Glutamatergic neuron (in vitro differentiated cells): ENCODE results near the gene CDC42BPB. TPM values are rescaled to one million over a fixed set of nuclear protein-coding genes. Genes with fewer than 3 reads are reported as not detected.

ENCODE experiments used
- DNase-seq: peaks from one replicate; pipeline ENCODE4 v3.0.0; 2022
- H3K27ac Mint-ChIP-seq: one replicate; pipeline ENCODE4 v1.8.0; 2020; ENCODE audit warnings: mild to moderate bottlenecking, mixed read lengths, inconsistent platforms; ENCODE audit not compliant: unreplicated experiment
- H3K27me3 Mint-ChIP-seq: one replicate; pipeline ENCODE4 v1.8.0; 2020; ENCODE audit warnings: mild to moderate bottlenecking, moderate library complexity, mixed read lengths, inconsistent platforms; ENCODE audit not compliant: unreplicated experiment
- H3K36me3 Mint-ChIP-seq: one replicate; pipeline ENCODE4 v1.8.0; 2020; ENCODE audit warnings: mild to moderate bottlenecking, mixed read lengths, inconsistent platforms; ENCODE audit not compliant: unreplicated experiment
- H3K4me1 Mint-ChIP-seq: one replicate; pipeline ENCODE4 v1.8.0; 2020; ENCODE audit warnings: mild to moderate bottlenecking, low read depth, mixed read lengths, inconsistent platforms; ENCODE audit not compliant: unreplicated experiment
- H3K4me3 Mint-ChIP-seq: one replicate; pipeline ENCODE4 v1.8.0; 2020; ENCODE audit warnings: mild to moderate bottlenecking, mixed read lengths, inconsistent platforms; ENCODE audit not compliant: unreplicated experiment
- H3K9me3 Mint-ChIP-seq: one replicate; pipeline ENCODE4 v1.8.0; 2020; ENCODE audit warnings: mild to moderate bottlenecking, moderate library complexity, mixed read lengths, inconsistent platforms; ENCODE audit not compliant: unreplicated experiment
- CTCF ChIP-seq: fragments of 200-600 bp; sonication (generic); IDR thresholded peaks from one replicate; pipeline ENCODE4 v1.5.0; 2021; ENCODE audit not compliant: partially characterized antibody, unreplicated experiment
- total RNA-seq: library from RNA; stranded (reverse); fragmentation: NEBNext Ultra II Directional; extraction: Animal tissue kit (Norgen Biotek cat#: 25700); gene quantifications from one replicate; pipeline ENCODE4 v1.2.1, GENCODE V29; 2021; ENCODE audit not compliant: unreplicated experiment

The CDC42BPB gene
- total RNA-seq, 1 donor from 2014 or later: 125 TPM

- no peak overlapping the region for H3K4me3 Mint-ChIP-seq
- peaks cover 7% of the 10 kb centered on the region for H3K27me3 Mint-ChIP-seq
- no peaks in the 10 kb centered on the region for H3K9me3 Mint-ChIP-seq
- no peak for DNase-seq
- peaks cover 2% of the 10 kb centered on the region for H3K4me1 Mint-ChIP-seq
- no peak for TF ChIP-seq CTCF
- no peak overlapping the region for H3K27ac Mint-ChIP-seq
- H3K36me3 Mint-ChIP-seq: no peaks in the 10 kb centered on the region
Observed at GRCh38 chr14:103068351-103069073, 11.2 kb upstream of the CDC42BPB start.

GRCh38 chr14:103067231-103067954 is 10.0 kb upstream of the CDC42BPB start:
- Mint-ChIP-seq H3K4me1 (peaks cover 2% of the 10 kb centered on the region), H3K27me3 (peaks cover 9% of the 10 kb centered on the region), H3K9me3 (no peaks in the 10 kb centered on the region), H3K27ac (no peak overlapping the region), H3K4me3 (no peak overlapping the region), H3K36me3 (no peaks in the 10 kb centered on the region)
- no peak for TF ChIP-seq CTCF
- no peak for DNase-seq

GRCh38 chr14:103066399-103066798 is 9.1 kb upstream of the CDC42BPB start:
- no peak overlapping the region for H3K4me3 Mint-ChIP-seq
- peaks cover 9% of the 10 kb centered on the region for H3K27me3 Mint-ChIP-seq
- no peaks in the 10 kb centered on the region for H3K9me3 Mint-ChIP-seq
- no peak for TF ChIP-seq CTCF
- H3K4me1 Mint-ChIP-seq: peaks cover 2% of the 10 kb centered on the region
- no peak overlapping the region for H3K27ac Mint-ChIP-seq
- DNase-seq: no peak
- no peaks in the 10 kb centered on the region for H3K36me3 Mint-ChIP-seq

GRCh38 chr14:103065861-103066260 is 8.5 kb upstream of the CDC42BPB start:
- H3K4me3 Mint-ChIP-seq: peak overlapping the region; percentile 21
- H3K27me3 Mint-ChIP-seq: peaks cover 9% of the 10 kb centered on the region
- DNase-seq: no peak
- no peak for TF ChIP-seq CTCF
- H3K4me1 Mint-ChIP-seq: peaks cover 2% of the 10 kb centered on the region
- no peaks in the 10 kb centered on the region for H3K9me3 Mint-ChIP-seq
- H3K27ac Mint-ChIP-seq: no peak overlapping the region
- H3K36me3 Mint-ChIP-seq: no peaks in the 10 kb centered on the region

GRCh38 chr14:103064978-103065377 is 7.6 kb upstream of the CDC42BPB start:
- DNase-seq: no peak
- H3K27me3 Mint-ChIP-seq: peaks cover 6% of the 10 kb centered on the region
- H3K27ac Mint-ChIP-seq: no peak overlapping the region
- peaks cover 2% of the 10 kb centered on the region for H3K4me1 Mint-ChIP-seq
- H3K36me3 Mint-ChIP-seq: no peaks in the 10 kb centered on the region
- H3K9me3 Mint-ChIP-seq: no peaks in the 10 kb centered on the region
- TF ChIP-seq CTCF: no peak
- H3K4me3 Mint-ChIP-seq: no peak overlapping the region
